ENCODE measurements around the gene NCMAP. TPM values are rescaled to one million over a fixed set of nuclear protein-coding genes. Genes with fewer than 3 reads are reported as not detected.

The NCMAP gene
- total RNA-seq, 4 donors from 2014 or later = 0.16 to 1.9 (median 0.27) TPM; not detected in 1

DNA sequence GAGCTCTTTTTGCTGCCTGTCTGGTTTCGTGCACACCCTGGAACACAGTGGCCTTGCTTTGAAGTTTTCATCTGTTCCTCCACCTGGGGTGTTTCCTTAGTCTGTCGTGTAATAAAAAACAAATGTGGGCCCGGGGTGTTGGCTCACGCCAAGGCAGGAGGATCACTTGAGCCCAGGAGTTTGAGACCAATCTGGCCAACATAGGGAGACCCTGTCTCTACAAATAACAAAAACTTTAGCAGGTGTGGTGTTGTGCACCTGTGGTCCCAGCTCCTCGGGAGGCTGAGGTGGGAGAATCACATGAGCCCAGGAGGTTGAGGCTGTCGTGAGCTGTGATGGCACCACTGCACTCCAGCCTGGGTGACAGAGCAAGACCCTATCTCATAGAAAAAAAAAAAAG lies 4.5 kb downstream of the NCMAP start:
- TF ChIP-seq EP300 (IDR thresholded peaks at IDR 0.05) = no peak
- TF ChIP-seq POLR2A (IDR thresholded peaks at IDR 0.05) = no peak
- TF ChIP-seq, protein P1, sequence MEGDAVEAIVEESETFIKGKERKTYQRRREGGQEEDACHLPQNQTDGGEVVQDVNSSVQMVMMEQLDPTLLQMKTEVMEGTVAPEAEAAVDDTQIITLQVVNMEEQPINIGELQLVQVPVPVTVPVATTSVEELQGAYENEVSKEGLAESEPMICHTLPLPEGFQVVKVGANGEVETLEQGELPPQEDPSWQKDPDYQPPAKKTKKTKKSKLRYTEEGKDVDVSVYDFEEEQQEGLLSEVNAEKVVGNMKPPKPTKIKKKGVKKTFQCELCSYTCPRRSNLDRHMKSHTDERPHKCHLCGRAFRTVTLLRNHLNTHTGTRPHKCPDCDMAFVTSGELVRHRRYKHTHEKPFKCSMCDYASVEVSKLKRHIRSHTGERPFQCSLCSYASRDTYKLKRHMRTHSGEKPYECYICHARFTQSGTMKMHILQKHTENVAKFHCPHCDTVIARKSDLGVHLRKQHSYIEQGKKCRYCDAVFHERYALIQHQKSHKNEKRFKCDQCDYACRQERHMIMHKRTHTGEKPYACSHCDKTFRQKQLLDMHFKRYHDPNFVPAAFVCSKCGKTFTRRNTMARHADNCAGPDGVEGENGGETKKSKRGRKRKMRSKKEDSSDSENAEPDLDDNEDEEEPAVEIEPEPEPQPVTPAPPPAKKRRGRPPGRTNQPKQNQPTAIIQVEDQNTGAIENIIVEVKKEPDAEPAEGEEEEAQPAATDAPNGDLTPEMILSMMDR (IDR thresholded peaks at IDR 0.05) = no peak
- TF ChIP-seq POLR2AphosphoS5 (IDR thresholded peaks at IDR 0.05) = no peak
- peaks cover 51% of the 10 kb centered on the region for H3K27me3 ChIP-seq
- H3K27ac ChIP-seq = no peak overlapping the region
- no peaks in the 10 kb centered on the region for H3K36me3 ChIP-seq
- WGBS, 2 donors (ENCODE audit: low coverage in 1 of 2) = 100% methylated on average over 1 to 4 of the region's 6 CpGs
- no peaks in the 10 kb centered on the region for H3K9me3 ChIP-seq
- H3K4me1 ChIP-seq = peaks cover 0 to 16% (median 0%) of the 10 kb centered on the region in 3 donors
- ATAC-seq = no peak
- H3K4me3 ChIP-seq = no peak overlapping the region

- no peaks in the 10 kb centered on the region for H3K9me3 ChIP-seq
- TF ChIP-seq, protein P1 (IDR thresholded peaks at IDR 0.05) = no peak
- TF ChIP-seq EP300 (IDR thresholded peaks at IDR 0.05) = no peak
- no peak for TF ChIP-seq POLR2AphosphoS5 (IDR thresholded peaks at IDR 0.05)
- TF ChIP-seq POLR2A (IDR thresholded peaks at IDR 0.05) = no peak
- H3K27me3 ChIP-seq = peaks cover 29% of the 10 kb centered on the region
- no peaks in the 10 kb centered on the region for H3K36me3 ChIP-seq
- H3K27ac ChIP-seq = no peak overlapping the region
- H3K4me3 ChIP-seq = no peak overlapping the region
- peaks cover 0 to 5% (median 0%) of the 10 kb centered on the region in 3 donors for H3K4me1 ChIP-seq
- no peak for ATAC-seq
Observed at GRCh38 chr1:24562625-24563024, 6.7 kb downstream of the NCMAP start.

DNA sequence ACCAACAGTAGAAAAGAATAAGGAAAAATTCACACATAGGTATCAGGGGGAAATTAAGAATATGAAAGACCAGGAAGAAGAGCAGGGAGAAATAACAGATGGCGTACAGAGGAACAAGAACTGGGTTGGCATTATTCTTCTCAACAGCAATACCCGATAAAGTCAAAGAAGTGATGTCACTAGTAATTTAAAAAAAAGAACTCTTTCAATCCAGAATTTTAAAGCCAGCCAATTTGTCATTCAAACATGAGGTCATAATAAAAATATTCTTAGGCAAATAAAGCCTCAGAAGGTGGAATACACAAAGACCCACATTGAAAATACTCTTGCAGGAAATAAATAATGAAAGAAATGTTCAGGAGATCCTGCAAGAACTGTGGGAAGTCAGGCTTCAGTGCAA lies 8.8 kb downstream of the NCMAP start:
- Histone ChIP-seq H3K27me3 (peaks cover 9% of the 10 kb centered on the region), H3K36me3 (no peaks in the 10 kb centered on the region), H3K4me1 (peaks cover 0 to 5% (median 0%) of the 10 kb centered on the region in 3 donors), H3K27ac (no peak overlapping the region), H3K4me3 (no peak overlapping the region), H3K9me3 (no peaks in the 10 kb centered on the region)
- no peak for ATAC-seq
- 57 to 70% methylated on average over 2 of the region's 2 CpGs for WGBS, 2 donors (ENCODE audit: low coverage in 1 of 2)
- TF ChIP-seq, protein P1 (IDR thresholded peaks at IDR 0.05) = no peak
- TF ChIP-seq POLR2AphosphoS5 (IDR thresholded peaks at IDR 0.05) (no peak), EP300 (IDR thresholded peaks at IDR 0.05) (no peak)

DNA sequence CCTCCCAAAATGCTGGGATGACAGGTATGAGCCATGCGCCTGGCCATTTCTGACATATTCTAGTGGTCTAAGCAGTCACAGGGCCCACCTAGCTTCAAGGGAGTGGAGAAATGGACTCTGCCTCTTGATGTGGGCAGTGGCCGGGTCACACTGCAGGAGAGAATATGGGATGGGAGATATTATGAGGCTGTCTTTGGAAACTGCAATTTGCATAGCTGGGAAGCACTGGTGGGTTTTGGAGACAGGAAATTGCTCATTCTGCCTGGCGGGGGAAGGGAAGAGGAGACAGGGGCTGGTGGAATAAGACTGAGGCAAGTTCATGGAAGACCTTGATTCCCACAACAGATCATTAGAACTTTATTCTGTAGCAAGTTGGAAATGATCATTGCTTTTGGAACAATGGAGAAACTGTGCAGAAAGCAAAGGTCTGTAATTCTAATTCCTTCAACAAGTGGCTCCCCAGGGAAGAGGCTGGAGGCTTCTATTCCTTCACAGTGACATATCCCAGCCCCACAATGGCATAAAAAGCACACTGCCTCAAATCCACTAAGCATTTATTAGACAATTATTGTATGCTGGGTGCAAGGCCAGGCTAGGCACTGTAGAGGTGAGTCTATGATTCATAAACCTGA lies 10.5 kb downstream of the NCMAP start:
- Histone ChIP-seq H3K4me1 (peaks cover 0 to 5% (median 0%) of the 10 kb centered on the region in 3 donors), H3K9me3 (no peaks in the 10 kb centered on the region), H3K36me3 (no peaks in the 10 kb centered on the region), H3K27ac (no peak overlapping the region), H3K27me3 (peaks cover 7% of the 10 kb centered on the region), H3K4me3 (no peak overlapping the region)
- TF ChIP-seq EP300 (IDR thresholded peaks at IDR 0.05) (no peak), POLR2AphosphoS5 (IDR thresholded peaks at IDR 0.05) (no peak), POLR2A (IDR thresholded peaks at IDR 0.05) (no peak)
- ATAC-seq = no peak
- WGBS, 2 donors (ENCODE audit: low coverage in 1 of 2) = 63 to 70% methylated on average over 1 to 2 of the region's 3 CpGs

- H3K27ac ChIP-seq = no peak overlapping the region
- WGBS, 2 donors (ENCODE audit: low coverage in 1 of 2) = 62 to 64% methylated on average over 7 to 10 of the region's 17 CpGs
Observed at GRCh38 chr1:24567792-24568388, 12.0 kb downstream of the NCMAP start.

More at GRCh38 chr1:24567792-24568388, 12.0 kb downstream of the NCMAP start:
- Histone ChIP-seq H3K9me3 (no peaks in the 10 kb centered on the region), H3K27me3 (no peaks in the 10 kb centered on the region), H3K36me3 (no peaks in the 10 kb centered on the region), H3K4me3 (no peak overlapping the region), H3K4me1 (peaks cover 0 to 5% (median 0%) of the 10 kb centered on the region in 3 donors)
- ATAC-seq = no peak
- TF ChIP-seq POLR2A (IDR thresholded peaks at IDR 0.05) (no peak), POLR2AphosphoS5 (IDR thresholded peaks at IDR 0.05) (no peak), EP300 (IDR thresholded peaks at IDR 0.05) (no peak)
- TF ChIP-seq, protein P1 (IDR thresholded peaks at IDR 0.05) = no peak

Measured in gastroesophageal sphincter (tissue), 4 donors.